H1 (cell line): ENCODE measurements around the gene BCAS3. TPM values are rescaled to one million over a fixed set of nuclear protein-coding genes. Genes with fewer than 3 reads are reported as not detected.

Experiments used
- ATF3 ChIP-seq: IDR thresholded peaks from 2 replicates; pipeline ENCODE4 v1.6.1; 2011; ENCODE audit warnings: low read depth, mild to moderate bottlenecking, low read length; ENCODE audit not compliant: insufficient read depth
- CEBPB ChIP-seq: IDR thresholded peaks from 2 replicates; pipeline ENCODE4 v1.6.1; 2012; ENCODE audit warnings: low read depth, low read length
- EP300 ChIP-seq, 2 experiments: IDR thresholded peaks; 1 replicate in 1 of 2; 2 replicates in 1 of 2; pipeline ENCODE4 v1.6.1; 2011 to 2012; ENCODE audit warnings: low read depth in 2 of 2, low read length in 2 of 2, mild to moderate bottlenecking in 2 of 2, borderline replicate concordance in 1 of 2, inconsistent platforms in 1 of 2, moderate library complexity in 1 of 2
- NANOG ChIP-seq: IDR thresholded peaks from 2 replicates; pipeline ENCODE4 v1.6.1; 2011; ENCODE audit warnings: low read length, low read depth, mild to moderate bottlenecking, inconsistent platforms; ENCODE audit not compliant: insufficient read depth, poor library complexity, severe bottlenecking
- PHF8 ChIP-seq: fragments of 200-600 bp; sonication (generic); conservative IDR thresholded peaks from 2 replicates; pipeline ENCODE4 v1.7.1; 2012; ENCODE audit warnings: low read depth, mild to moderate bottlenecking, inconsistent platforms, low read length, moderate library complexity
- RNF2 ChIP-seq: fragments of 200-900, 300-1000 bp; sonication (generic); IDR thresholded peaks from 2 replicates; pipeline ENCODE4 v1.7.1; 2016; ENCODE audit warnings: borderline replicate concordance, low read depth, mild to moderate bottlenecking, antibody characterized with exemption, low read length; ENCODE audit not compliant: poor library complexity, severe bottlenecking; ENCODE audit errors: missing control alignments
- polyA plus RNA-seq, 7 experiments: library from polyadenylated mRNA; depleted of rRNA in 3 of 7; stranded (reverse) in 5 of 7; unstranded in 2 of 7; fragments of >200 nt in 5 of 7; fragments of 200-250 nt in 2 of 7; gene quantifications; 1 replicate in 5 of 7; 2 replicates in 1 of 7; 4 replicates in 1 of 7; pipeline versions ENCODE4 v1.2.1 to v1.2.3, GENCODE V29; 2011 to 2013; ENCODE audit warnings: missing spikeins in 2 of 7, mixed read lengths in 2 of 7
- total RNA-seq: library from RNA; stranded (reverse); fragmentation: NEBNext Ultra II Directional; extraction: Animal tissue kit (Norgen Biotek cat#: 25700); gene quantifications from 2 replicates; pipeline ENCODE4 v1.2.1, GENCODE V29; 2021

BCAS3 gene
- total and polyA plus RNA-seq, 2 of the 8 experiments (the other 6 are each of a cell fraction or from before 2014, with no cell fraction given): 9.9 to 13.3 TPM

- TF ChIP-seq PHF8 (no peak), EP300 (IDR thresholded peaks at IDR 0.05; ENCODE audit: borderline replicate concordance in 1 of 2, low read depth in 2 of 2, low read length in 2 of 2) (no peak), CEBPB (no peak), RNF2 (no peak), ATF3 (no peak), NANOG (no peak)
- TF ChIP-seq, all 59 proteins: peak for 0
These were observed 451.9 kb downstream of the BCAS3 start (continued) for GRCh38 chr17:61129267-61130254.
